ENCODE measurements around the gene SLC5A6.

DNA sequence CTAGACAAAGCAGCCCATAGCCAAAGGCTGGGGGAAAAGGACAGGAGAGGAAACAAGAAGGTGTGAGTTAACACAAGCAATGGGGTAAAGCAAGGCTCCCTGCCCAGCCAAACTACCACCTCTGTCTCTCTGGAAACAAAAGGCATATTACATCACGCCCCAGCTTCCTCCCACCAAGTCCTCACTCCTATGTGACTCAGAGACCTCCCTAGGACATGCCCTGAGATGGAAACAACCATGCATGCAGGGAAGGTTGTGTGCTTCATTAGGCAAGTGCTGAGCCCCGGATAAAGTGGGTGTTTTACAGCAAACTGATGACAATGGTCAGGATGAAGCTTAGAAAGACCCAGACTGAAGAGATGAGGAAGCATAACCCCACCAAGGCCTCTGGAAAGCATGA, 9.2 kb downstream of the SLC5A6 start:
- TF ChIP-seq TEAD4 (IDR thresholded peaks at IDR 0.05; ENCODE audit: borderline replicate concordance, insufficient read depth) (no peak), POLR2AphosphoS5 (IDR thresholded peaks at IDR 0.05; ENCODE audit: low read depth, low read length) (no peak), YY1 (IDR thresholded peaks at IDR 0.05; ENCODE audit: low read depth) (no peak), RAD21 (IDR thresholded peaks at IDR 0.05; ENCODE audit: low read length) (no peak), JUND (IDR thresholded peaks at IDR 0.05) (no peak)
- TF ChIP-seq, protein P1, sequence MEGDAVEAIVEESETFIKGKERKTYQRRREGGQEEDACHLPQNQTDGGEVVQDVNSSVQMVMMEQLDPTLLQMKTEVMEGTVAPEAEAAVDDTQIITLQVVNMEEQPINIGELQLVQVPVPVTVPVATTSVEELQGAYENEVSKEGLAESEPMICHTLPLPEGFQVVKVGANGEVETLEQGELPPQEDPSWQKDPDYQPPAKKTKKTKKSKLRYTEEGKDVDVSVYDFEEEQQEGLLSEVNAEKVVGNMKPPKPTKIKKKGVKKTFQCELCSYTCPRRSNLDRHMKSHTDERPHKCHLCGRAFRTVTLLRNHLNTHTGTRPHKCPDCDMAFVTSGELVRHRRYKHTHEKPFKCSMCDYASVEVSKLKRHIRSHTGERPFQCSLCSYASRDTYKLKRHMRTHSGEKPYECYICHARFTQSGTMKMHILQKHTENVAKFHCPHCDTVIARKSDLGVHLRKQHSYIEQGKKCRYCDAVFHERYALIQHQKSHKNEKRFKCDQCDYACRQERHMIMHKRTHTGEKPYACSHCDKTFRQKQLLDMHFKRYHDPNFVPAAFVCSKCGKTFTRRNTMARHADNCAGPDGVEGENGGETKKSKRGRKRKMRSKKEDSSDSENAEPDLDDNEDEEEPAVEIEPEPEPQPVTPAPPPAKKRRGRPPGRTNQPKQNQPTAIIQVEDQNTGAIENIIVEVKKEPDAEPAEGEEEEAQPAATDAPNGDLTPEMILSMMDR (IDR thresholded peaks at IDR 0.05): no peak
- TF ChIP-seq, protein P2, sequence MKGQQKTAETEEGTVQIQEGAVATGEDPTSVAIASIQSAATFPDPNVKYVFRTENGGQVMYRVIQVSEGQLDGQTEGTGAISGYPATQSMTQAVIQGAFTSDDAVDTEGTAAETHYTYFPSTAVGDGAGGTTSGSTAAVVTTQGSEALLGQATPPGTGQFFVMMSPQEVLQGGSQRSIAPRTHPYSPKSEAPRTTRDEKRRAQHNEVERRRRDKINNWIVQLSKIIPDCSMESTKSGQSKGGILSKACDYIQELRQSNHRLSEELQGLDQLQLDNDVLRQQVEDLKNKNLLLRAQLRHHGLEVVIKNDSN (IDR thresholded peaks at IDR 0.05; ENCODE audit: borderline replicate concordance, low read depth): no peak
- TF ChIP-seq, protein P3, sequence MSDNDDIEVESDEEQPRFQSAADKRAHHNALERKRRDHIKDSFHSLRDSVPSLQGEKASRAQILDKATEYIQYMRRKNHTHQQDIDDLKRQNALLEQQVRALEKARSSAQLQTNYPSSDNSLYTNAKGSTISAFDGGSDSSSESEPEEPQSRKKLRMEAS (IDR thresholded peaks at IDR 0.05; ENCODE audit: low read depth): no peak
- TF ChIP-seq, protein P4, sequence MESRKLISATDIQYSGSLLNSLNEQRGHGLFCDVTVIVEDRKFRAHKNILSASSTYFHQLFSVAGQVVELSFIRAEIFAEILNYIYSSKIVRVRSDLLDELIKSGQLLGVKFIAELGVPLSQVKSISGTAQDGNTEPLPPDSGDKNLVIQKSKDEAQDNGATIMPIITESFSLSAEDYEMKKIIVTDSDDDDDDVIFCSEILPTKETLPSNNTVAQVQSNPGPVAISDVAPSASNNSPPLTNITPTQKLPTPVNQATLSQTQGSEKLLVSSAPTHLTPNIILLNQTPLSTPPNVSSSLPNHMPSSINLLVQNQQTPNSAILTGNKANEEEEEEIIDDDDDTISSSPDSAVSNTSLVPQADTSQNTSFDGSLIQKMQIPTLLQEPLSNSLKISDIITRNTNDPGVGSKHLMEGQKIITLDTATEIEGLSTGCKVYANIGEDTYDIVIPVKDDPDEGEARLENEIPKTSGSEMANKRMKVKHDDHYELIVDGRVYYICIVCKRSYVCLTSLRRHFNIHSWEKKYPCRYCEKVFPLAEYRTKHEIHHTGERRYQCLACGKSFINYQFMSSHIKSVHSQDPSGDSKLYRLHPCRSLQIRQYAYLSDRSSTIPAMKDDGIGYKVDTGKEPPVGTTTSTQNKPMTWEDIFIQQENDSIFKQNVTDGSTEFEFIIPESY (IDR thresholded peaks at IDR 0.05; ENCODE audit: borderline replicate concordance, low read depth): no peak
- TF ChIP-seq, protein P5, sequence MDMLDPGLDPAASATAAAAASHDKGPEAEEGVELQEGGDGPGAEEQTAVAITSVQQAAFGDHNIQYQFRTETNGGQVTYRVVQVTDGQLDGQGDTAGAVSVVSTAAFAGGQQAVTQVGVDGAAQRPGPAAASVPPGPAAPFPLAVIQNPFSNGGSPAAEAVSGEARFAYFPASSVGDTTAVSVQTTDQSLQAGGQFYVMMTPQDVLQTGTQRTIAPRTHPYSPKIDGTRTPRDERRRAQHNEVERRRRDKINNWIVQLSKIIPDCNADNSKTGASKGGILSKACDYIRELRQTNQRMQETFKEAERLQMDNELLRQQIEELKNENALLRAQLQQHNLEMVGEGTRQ (IDR thresholded peaks at IDR 0.05; ENCODE audit: borderline replicate concordance, low read depth, low read length): no peak

Data from SK-N-SH (cell line).